HEK293 (cell line): Measurements from ENCODE around the gene CA10.

ENCODE experiments used
- CTCF ChIA-PET: fragments of 350-600 bp; formaldehyde crosslinking; extraction: SDS; loops from one replicate; lab custom pipeline; 2021; ENCODE audit warnings: antibody characterized with exemption; lab: Yijun Ruan, JAX
- POLR2A ChIA-PET: fragments of 300-600 bp; formaldehyde crosslinking; extraction: SDS; loops from one replicate; lab custom pipeline; 2020; ENCODE audit warnings: antibody characterized with exemption, inconsistent platforms; lab: Yijun Ruan, JAX
- H3K27ac ChIP-seq: fragments of 200-500 bp; sonication (Bioruptor generic); 2 replicates; pipeline ENCODE4 v1.5.1; 2014; ENCODE audit warnings: low read depth, low read length, control low read depth, inconsistent platforms; ENCODE audit errors: extremely low read depth
- H3K36me3 ChIP-seq, 2 experiments: fragments of 200-500 bp in 1 of 2; sonication (Bioruptor generic) in 1 of 2; 1 replicate in 1 of 2; 2 replicates in 1 of 2; pipeline ENCODE4 v1.5.1; 2014 to 2017; ENCODE audit warnings: inconsistent platforms in 2 of 2, low read length in 2 of 2; ENCODE audit not compliant: control insufficient read depth in 2 of 2, insufficient read depth in 1 of 2
- H3K4me1 ChIP-seq: fragments of 200-500 bp; sonication (Bioruptor generic); 2 replicates; pipeline ENCODE4 v1.5.1; 2014; ENCODE audit warnings: mild to moderate bottlenecking, low read length, inconsistent platforms; ENCODE audit not compliant: control insufficient read depth, insufficient read depth
- H3K4me3 ChIP-seq: 2 replicates; pipeline ENCODE4 v1.5.1; 2011; ENCODE audit warnings: low read depth, mild to moderate bottlenecking, control low read depth, low read length, moderate library complexity
- H3K9me3 ChIP-seq: fragments of 200-500 bp; sonication (Bioruptor generic); 2 replicates; pipeline ENCODE4 v1.5.1; 2014; ENCODE audit warnings: low read depth, low read length, inconsistent platforms; ENCODE audit not compliant: control insufficient read depth, insufficient read depth
- HOXA7 ChIP-seq: sonication (generic); formaldehyde crosslinking; IDR thresholded peaks from 2 replicates; pipeline ENCODE4 v1.8.1; 2022; ENCODE audit warnings: missing genetic modification reagents, borderline replicate concordance
- HOXC10 ChIP-seq: sonication (generic); formaldehyde crosslinking; IDR thresholded peaks from 2 replicates; pipeline ENCODE4 v1.8.1; 2023; ENCODE audit warnings: mild to moderate bottlenecking, missing genetic modification reagents
- KLF1 ChIP-seq: fragments of 450-650 bp; formaldehyde crosslinking; IDR thresholded peaks from 2 replicates; pipeline ENCODE4 v1.5.1; 2016; ENCODE audit warnings: missing biosample characterization, missing genetic modification characterization
- KLF7 ChIP-seq: fragments of 450-650 bp; formaldehyde crosslinking; IDR thresholded peaks from 2 replicates; pipeline ENCODE4 v1.5.1; 2016; ENCODE audit warnings: missing biosample characterization, missing genetic modification characterization, borderline replicate concordance
- KLF8 ChIP-seq: fragments of 450-650 bp; formaldehyde crosslinking; IDR thresholded peaks from 2 replicates; pipeline ENCODE4 v1.5.1; 2016; ENCODE audit warnings: missing biosample characterization, missing genetic modification characterization
- ZBTB21 ChIP-seq: fragments of 450-650 bp; formaldehyde crosslinking; IDR thresholded peaks from 2 replicates; pipeline ENCODE4 v1.5.1; 2017; ENCODE audit warnings: missing biosample characterization, missing genetic modification characterization
- ZBTB8A ChIP-seq: fragments of 450-650 bp; formaldehyde crosslinking; IDR thresholded peaks from 2 replicates; pipeline ENCODE4 v1.5.1; 2016; ENCODE audit warnings: missing biosample characterization, missing genetic modification characterization
- ZNF132 ChIP-seq: fragments of 450-650 bp; formaldehyde crosslinking; IDR thresholded peaks from 2 replicates; pipeline ENCODE4 v1.5.1; 2017; ENCODE audit warnings: missing biosample characterization, missing genetic modification characterization, borderline replicate concordance
- ZNF24 ChIP-seq: fragments of 450-650 bp; formaldehyde crosslinking; IDR thresholded peaks from 2 replicates; pipeline ENCODE4 v1.5.1; 2016; ENCODE audit warnings: missing biosample characterization, missing genetic modification characterization
- ZNF350 ChIP-seq: fragments of 450-650 bp; formaldehyde crosslinking; IDR thresholded peaks from 2 replicates; pipeline ENCODE4 v1.5.0; 2017; ENCODE audit warnings: missing biosample characterization, mild to moderate bottlenecking, missing genetic modification characterization
- ZNF37A ChIP-seq: fragments of 450-650 bp; IDR thresholded peaks from 2 replicates; pipeline ENCODE4 v1.5.1; 2018; ENCODE audit warnings: missing biosample characterization, missing genetic modification characterization
- ZNF561 ChIP-seq: fragments of 450-650 bp; IDR thresholded peaks from 2 replicates; pipeline ENCODE4 v1.5.1; 2018; ENCODE audit warnings: missing biosample characterization, missing genetic modification characterization, borderline replicate concordance
- ZNF623 ChIP-seq: fragments of 450-650 bp; formaldehyde crosslinking; IDR thresholded peaks from 2 replicates; pipeline ENCODE4 v1.5.1; 2016; ENCODE audit warnings: missing biosample characterization, missing genetic modification characterization
- ZSCAN23 ChIP-seq: fragments of 450-650 bp; formaldehyde crosslinking; IDR thresholded peaks from 2 replicates; pipeline ENCODE4 v1.5.1; 2016; ENCODE audit warnings: missing biosample characterization, missing genetic modification characterization
- TF ChIP-seq, protein P1 (sequence below): fragments of 450-650 bp; formaldehyde crosslinking; IDR thresholded peaks from 2 replicates; pipeline ENCODE4 v1.5.1; 2016; ENCODE audit warnings: missing biosample characterization, missing genetic modification characterization
- TF ChIP-seq, protein P2 (sequence below): fragments of 450-650 bp; formaldehyde crosslinking; IDR thresholded peaks from 2 replicates; pipeline ENCODE4 v1.5.1; 2017; ENCODE audit warnings: missing biosample characterization, mild to moderate bottlenecking, missing genetic modification characterization, moderate library complexity
- TF ChIP-seq, protein P3 (sequence below): fragments of 450-650 bp; formaldehyde crosslinking; IDR thresholded peaks from 2 replicates; pipeline ENCODE4 v1.5.1; 2016; ENCODE audit warnings: missing biosample characterization, missing genetic modification characterization
- TF ChIP-seq, protein P4 (sequence below): fragments of 450-650 bp; formaldehyde crosslinking; IDR thresholded peaks from 2 replicates; pipeline ENCODE4 v1.5.1; 2016; ENCODE audit warnings: missing biosample characterization, missing genetic modification characterization, borderline replicate concordance

The CA10 gene

DNA sequence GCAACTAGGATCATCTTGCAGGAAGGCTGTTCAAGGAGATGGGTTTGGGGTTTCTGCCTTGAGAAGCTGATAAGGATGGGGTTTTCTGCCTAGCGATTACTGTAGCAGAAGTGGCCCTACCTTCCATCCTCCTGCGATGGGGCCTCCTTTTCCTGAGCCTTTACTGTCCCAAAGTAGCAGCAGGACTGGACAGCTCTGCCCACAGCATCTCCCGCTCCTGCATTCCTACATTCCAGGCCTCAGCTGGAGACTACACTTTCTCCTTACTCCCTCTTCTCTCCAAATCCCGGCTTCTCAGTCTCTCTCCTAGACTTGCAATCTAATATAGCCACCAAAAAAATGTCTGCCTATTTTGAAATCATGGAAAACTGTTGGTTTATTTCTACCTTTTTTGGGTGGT is 355.4 kb downstream of the CA10 start:
- no peaks in the 10 kb centered on the region for H3K36me3 ChIP-seq
- TF ChIP-seq ZNF37A (no peak), HOXC10 (CRISPR knock-in tag) (no peak), ZSCAN23 (tag by site-specific recombination) (no peak), KLF7 (tag by site-specific recombination) (no peak), ZNF623 (tag by site-specific recombination) (no peak), KLF1 (tag by site-specific recombination) (no peak), ZNF350 (no peak), ZNF24 (tag by site-specific recombination) (no peak), ZBTB8A (tag by site-specific recombination) (no peak), ZNF132 (tag by site-specific recombination) (no peak), HOXA7 (CRISPR knock-in tag) (no peak), KLF8 (no peak), ZBTB21 (no peak), ZNF561 (tag by site-specific recombination) (no peak)
- TF ChIP-seq, protein P1, sequence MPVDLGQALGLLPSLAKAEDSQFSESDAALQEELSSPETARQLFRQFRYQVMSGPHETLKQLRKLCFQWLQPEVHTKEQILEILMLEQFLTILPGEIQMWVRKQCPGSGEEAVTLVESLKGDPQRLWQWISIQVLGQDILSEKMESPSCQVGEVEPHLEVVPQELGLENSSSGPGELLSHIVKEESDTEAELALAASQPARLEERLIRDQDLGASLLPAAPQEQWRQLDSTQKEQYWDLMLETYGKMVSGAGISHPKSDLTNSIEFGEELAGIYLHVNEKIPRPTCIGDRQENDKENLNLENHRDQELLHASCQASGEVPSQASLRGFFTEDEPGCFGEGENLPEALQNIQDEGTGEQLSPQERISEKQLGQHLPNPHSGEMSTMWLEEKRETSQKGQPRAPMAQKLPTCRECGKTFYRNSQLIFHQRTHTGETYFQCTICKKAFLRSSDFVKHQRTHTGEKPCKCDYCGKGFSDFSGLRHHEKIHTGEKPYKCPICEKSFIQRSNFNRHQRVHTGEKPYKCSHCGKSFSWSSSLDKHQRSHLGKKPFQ (tag by site-specific recombination) = no peak
- TF ChIP-seq, protein P2, sequence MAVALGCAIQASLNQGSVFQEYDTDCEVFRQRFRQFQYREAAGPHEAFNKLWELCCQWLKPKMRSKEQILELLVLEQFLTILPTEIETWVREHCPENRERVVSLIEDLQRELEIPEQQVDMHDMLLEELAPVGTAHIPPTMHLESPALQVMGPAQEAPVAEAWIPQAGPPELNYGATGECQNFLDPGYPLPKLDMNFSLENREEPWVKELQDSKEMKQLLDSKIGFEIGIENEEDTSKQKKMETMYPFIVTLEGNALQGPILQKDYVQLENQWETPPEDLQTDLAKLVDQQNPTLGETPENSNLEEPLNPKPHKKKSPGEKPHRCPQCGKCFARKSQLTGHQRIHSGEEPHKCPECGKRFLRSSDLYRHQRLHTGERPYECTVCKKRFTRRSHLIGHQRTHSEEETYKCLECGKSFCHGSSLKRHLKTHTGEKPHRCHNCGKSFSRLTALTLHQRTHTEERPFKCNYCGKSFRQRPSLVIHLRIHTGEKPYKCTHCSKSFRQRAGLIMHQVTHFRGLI (tag by site-specific recombination) = no peak
- TF ChIP-seq, protein P3, sequence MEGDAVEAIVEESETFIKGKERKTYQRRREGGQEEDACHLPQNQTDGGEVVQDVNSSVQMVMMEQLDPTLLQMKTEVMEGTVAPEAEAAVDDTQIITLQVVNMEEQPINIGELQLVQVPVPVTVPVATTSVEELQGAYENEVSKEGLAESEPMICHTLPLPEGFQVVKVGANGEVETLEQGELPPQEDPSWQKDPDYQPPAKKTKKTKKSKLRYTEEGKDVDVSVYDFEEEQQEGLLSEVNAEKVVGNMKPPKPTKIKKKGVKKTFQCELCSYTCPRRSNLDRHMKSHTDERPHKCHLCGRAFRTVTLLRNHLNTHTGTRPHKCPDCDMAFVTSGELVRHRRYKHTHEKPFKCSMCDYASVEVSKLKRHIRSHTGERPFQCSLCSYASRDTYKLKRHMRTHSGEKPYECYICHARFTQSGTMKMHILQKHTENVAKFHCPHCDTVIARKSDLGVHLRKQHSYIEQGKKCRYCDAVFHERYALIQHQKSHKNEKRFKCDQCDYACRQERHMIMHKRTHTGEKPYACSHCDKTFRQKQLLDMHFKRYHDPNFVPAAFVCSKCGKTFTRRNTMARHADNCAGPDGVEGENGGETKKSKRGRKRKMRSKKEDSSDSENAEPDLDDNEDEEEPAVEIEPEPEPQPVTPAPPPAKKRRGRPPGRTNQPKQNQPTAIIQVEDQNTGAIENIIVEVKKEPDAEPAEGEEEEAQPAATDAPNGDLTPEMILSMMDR = no peak
- TF ChIP-seq, protein P4, sequence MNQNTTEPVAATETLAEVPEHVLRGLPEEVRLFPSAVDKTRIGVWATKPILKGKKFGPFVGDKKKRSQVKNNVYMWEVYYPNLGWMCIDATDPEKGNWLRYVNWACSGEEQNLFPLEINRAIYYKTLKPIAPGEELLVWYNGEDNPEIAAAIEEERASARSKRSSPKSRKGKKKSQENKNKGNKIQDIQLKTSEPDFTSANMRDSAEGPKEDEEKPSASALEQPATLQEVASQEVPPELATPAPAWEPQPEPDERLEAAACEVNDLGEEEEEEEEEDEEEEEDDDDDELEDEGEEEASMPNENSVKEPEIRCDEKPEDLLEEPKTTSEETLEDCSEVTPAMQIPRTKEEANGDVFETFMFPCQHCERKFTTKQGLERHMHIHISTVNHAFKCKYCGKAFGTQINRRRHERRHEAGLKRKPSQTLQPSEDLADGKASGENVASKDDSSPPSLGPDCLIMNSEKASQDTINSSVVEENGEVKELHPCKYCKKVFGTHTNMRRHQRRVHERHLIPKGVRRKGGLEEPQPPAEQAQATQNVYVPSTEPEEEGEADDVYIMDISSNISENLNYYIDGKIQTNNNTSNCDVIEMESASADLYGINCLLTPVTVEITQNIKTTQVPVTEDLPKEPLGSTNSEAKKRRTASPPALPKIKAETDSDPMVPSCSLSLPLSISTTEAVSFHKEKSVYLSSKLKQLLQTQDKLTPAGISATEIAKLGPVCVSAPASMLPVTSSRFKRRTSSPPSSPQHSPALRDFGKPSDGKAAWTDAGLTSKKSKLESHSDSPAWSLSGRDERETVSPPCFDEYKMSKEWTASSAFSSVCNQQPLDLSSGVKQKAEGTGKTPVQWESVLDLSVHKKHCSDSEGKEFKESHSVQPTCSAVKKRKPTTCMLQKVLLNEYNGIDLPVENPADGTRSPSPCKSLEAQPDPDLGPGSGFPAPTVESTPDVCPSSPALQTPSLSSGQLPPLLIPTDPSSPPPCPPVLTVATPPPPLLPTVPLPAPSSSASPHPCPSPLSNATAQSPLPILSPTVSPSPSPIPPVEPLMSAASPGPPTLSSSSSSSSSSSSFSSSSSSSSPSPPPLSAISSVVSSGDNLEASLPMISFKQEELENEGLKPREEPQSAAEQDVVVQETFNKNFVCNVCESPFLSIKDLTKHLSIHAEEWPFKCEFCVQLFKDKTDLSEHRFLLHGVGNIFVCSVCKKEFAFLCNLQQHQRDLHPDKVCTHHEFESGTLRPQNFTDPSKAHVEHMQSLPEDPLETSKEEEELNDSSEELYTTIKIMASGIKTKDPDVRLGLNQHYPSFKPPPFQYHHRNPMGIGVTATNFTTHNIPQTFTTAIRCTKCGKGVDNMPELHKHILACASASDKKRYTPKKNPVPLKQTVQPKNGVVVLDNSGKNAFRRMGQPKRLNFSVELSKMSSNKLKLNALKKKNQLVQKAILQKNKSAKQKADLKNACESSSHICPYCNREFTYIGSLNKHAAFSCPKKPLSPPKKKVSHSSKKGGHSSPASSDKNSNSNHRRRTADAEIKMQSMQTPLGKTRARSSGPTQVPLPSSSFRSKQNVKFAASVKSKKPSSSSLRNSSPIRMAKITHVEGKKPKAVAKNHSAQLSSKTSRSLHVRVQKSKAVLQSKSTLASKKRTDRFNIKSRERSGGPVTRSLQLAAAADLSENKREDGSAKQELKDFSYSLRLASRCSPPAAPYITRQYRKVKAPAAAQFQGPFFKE (tag by site-specific recombination) = no peak
- no peak overlapping the region for H3K4me3 ChIP-seq
- ChIA-PET POLR2A (no interaction called here), CTCF (no interaction called here)
- H3K4me1 ChIP-seq = peaks cover 10% of the 10 kb centered on the region
- no peak overlapping the region for H3K27ac ChIP-seq
- no peaks in the 10 kb centered on the region for H3K9me3 ChIP-seq
